ENCODE measurements around the gene AATF. TPM values are rescaled to one million over a fixed set of nuclear protein-coding genes. Genes with fewer than 3 reads are reported as not detected.

The AATF gene
- total and polyA plus RNA-seq, 2 donors: 33.5 to 66.3 TPM

DNA sequence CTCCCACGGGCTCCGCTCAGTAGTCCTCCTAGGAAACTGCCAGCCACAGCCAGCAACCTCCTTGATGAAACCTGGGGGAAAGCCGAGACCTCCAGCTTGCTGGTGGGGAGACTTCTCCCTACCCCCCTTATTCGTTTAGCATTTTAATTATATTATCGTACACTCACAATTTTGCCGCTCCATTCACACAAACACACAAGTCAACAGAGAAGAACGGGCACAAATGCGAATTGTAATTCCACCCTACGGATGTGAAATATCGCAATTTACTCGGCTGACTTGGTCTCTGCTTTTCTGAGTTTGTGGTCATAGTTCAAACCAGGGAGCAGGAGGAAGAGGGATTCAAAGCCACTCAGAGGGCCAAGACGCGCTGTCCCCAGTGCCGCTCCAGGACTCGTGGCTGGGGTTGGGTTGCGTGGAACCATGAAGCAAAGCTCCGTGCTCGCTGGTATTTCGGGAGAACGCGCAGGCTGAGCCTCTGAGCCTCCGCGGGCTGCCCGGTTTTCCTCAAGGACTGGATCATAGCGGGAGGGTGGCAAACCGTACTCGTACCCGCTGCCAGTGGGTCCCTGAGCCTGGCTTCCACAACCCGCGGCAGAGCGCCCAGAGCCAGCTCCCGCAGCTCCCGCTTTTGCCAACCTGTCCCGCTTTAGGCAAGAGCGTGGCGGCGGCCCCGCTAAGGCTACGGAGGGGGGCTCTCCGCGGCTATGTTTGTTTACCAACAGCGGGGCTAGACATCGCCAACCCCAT, 9.5 kb upstream of the AATF start:
- Histone ChIP-seq H3K27ac (ENCODE audit: low read depth in 1 of 2, low read length in 1 of 2) (no peak overlapping the region), H3K27me3 (ENCODE audit: control insufficient read depth in 2 of 2, insufficient read depth in 1 of 2, low read length in 1 of 2) (peaks cover 83 to 100% of the 10 kb centered on the region in 2 donors), H3K4me1 (ENCODE audit: control insufficient read depth in 2 of 2, insufficient read depth in 2 of 2, low read length in 2 of 2) (peaks cover 5 to 48% of the 10 kb centered on the region in 2 donors), H3K4me3 (ENCODE audit: low read length in 2 of 2) (no peak overlapping the region), H3K9me3 (ENCODE audit: control insufficient read depth in 2 of 2, insufficient read depth in 1 of 2, low read length in 1 of 2) (peaks cover 0 to 29% of the 10 kb centered on the region in 2 donors), H3K36me3 (ENCODE audit: control insufficient read depth in 2 of 2, insufficient read depth in 2 of 2, low read length in 1 of 2) (no peaks in the 10 kb centered on the region)
- 10% methylated on average over 43 of the region's 43 CpGs for WGBS
- DNase-seq (ENCODE audit: low read depth in 6 of 9, low spot score in 9 of 9): peak in 1 of 9 donors; percentile 37

DNA sequence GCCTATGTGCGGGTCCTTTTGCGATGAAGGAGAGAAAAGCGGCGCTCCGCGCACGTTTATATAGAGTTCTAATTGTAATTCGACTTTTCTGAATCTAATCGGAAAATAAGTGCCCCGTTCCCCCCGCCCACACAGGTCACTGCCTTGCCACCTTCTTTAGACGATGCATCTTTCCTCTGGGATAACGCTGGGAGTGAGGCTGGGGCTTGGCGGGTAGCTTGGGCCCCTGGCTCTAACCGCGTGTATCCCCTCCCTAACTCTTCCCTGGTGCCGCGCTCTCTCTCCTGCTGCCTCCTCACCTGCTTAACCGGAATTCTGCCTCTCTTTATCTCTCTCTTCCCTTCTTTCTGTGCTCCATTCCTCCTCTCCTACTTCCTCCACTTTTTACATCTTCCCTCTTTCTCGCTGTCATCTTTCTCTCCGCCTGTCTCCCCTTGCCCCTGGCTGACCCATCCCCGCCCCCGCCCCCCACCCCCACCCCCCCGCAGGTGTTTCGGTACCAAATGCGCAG, 8.9 kb upstream of the AATF start:
- Histone ChIP-seq H3K4me1 (ENCODE audit: control insufficient read depth in 2 of 2, insufficient read depth in 2 of 2, low read length in 2 of 2) (peaks cover 5 to 42% of the 10 kb centered on the region in 2 donors), H3K36me3 (ENCODE audit: control insufficient read depth in 2 of 2, insufficient read depth in 2 of 2, low read length in 1 of 2) (no peaks in the 10 kb centered on the region), H3K4me3 (ENCODE audit: low read length in 2 of 2) (no peak overlapping the region), H3K9me3 (ENCODE audit: control insufficient read depth in 2 of 2, insufficient read depth in 1 of 2, low read length in 1 of 2) (peaks cover 0 to 27% of the 10 kb centered on the region in 2 donors), H3K27ac (ENCODE audit: low read depth in 1 of 2, low read length in 1 of 2) (no peak overlapping the region), H3K27me3 (ENCODE audit: control insufficient read depth in 2 of 2, insufficient read depth in 1 of 2, low read length in 1 of 2) (peaks cover 82 to 100% of the 10 kb centered on the region in 2 donors)
- WGBS: 8% methylated on average over 26 of the region's 26 CpGs
- DNase-seq (ENCODE audit: low read depth in 6 of 9, low spot score in 9 of 9): peak in 1 of 9 donors; percentile 14

DNA sequence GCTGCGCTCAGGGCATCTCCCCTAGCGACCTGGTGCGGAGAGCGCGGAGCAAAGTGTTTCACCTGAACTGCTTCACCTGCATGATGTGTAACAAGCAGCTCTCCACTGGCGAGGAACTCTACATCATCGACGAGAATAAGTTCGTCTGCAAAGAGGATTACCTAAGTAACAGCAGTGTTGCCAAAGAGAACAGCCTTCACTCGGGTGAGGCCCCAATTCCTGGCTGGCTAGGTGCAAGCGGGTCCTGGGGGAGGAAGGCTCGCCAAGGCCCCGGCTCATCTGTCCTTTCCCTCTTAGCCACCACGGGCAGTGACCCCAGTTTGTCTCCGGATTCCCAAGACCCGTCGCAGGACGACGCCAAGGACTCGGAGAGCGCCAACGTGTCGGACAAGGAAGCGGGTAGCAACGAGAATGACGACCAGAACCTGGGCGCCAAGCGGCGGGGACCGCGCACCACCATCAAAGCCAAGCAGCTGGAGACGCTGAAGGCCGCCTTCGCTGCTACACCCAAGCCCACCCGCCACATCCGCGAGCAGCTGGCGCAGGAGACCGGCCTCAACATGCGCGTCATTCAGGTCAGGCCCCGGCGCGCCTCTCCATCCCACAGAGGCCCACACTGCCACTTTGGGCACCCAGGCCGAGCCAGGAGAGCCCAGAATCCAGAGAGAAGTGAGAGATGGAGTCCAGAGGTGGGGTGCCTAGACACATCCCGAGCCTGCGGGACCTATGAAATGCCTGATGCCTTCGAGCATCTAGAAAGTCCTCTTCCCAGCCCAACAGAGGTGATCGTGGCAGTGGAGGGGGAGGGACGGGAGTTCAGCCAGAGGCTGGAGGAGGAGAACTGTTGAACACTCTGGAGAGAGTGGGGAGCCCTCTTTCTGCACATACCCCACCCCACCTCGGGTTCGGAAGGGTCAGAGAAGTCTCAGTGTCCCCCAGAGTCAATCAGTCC, 8.2 kb upstream of the AATF start:
- Histone ChIP-seq H3K9me3 (ENCODE audit: control insufficient read depth in 2 of 2, insufficient read depth in 1 of 2, low read length in 1 of 2) (peaks cover 0 to 21% of the 10 kb centered on the region in 2 donors), H3K4me1 (ENCODE audit: control insufficient read depth in 2 of 2, insufficient read depth in 2 of 2, low read length in 2 of 2) (peaks cover 5 to 34% of the 10 kb centered on the region in 2 donors), H3K27me3 (ENCODE audit: control insufficient read depth in 2 of 2, insufficient read depth in 1 of 2, low read length in 1 of 2) (peaks cover 78 to 100% of the 10 kb centered on the region in 2 donors), H3K36me3 (ENCODE audit: control insufficient read depth in 2 of 2, insufficient read depth in 2 of 2, low read length in 1 of 2) (no peaks in the 10 kb centered on the region), H3K4me3 (ENCODE audit: low read length in 2 of 2) (no peak overlapping the region), H3K27ac (ENCODE audit: low read depth in 1 of 2, low read length in 1 of 2) (no peak overlapping the region)
- 10% methylated on average over 52 of the region's 52 CpGs for WGBS
- DNase-seq (ENCODE audit: low read depth in 6 of 9, low spot score in 9 of 9): peak in 1 of 9 donors; percentile 29

DNA sequence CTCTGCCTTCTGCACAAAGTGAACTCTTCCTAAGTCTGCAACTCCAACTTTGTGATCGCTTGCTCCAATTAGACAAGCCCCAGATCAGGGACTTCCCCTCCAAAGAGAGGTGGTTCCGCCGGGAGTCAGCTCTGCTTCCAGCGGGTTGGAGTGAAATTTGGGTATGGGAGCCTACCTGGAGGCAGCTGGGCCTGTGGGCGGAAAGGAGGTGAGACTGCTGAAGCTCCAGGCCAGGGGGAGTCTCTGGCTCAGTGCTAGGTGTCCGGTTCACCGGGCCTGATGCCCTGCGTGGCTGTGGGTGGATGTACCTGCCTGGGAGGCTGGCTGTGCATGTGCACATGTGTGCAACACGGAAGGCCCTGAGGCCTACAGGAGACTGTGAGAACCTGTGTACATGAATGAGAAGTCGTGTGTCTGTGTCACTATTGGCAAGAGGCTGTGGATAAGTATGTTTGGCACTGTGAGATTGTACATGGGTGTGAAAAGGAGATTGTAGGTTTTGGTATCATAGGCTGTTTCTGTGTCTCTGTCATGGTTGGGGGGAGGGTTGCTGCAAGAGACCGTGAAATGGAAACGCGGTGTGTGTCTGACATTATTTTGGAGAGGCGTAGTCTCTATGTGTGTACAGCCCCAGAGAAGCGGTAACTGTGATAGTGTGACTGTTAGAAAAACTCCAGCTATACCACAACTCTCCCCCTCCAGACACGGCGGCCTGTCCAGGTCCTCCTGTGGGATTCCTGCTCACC, 7.3 kb upstream of the AATF start:
- H3K27ac ChIP-seq (ENCODE audit: low read depth in 1 of 2, low read length in 1 of 2): no peak overlapping the region
- H3K27me3 ChIP-seq (ENCODE audit: control insufficient read depth in 2 of 2, insufficient read depth in 1 of 2, low read length in 1 of 2): peaks cover 84 to 100% of the 10 kb centered on the region in 2 donors
- DNase-seq (ENCODE audit: low read depth in 6 of 9, low spot score in 9 of 9): no peak
- WGBS: 22% methylated on average over 17 of the region's 17 CpGs
- H3K9me3 ChIP-seq (ENCODE audit: control insufficient read depth in 2 of 2, insufficient read depth in 1 of 2, low read length in 1 of 2): peaks cover 0 to 26% of the 10 kb centered on the region in 2 donors
- H3K36me3 ChIP-seq (ENCODE audit: control insufficient read depth in 2 of 2, insufficient read depth in 2 of 2, low read length in 1 of 2): no peaks in the 10 kb centered on the region
- peaks cover 3 to 27% of the 10 kb centered on the region in 2 donors for H3K4me1 ChIP-seq (ENCODE audit: control insufficient read depth in 2 of 2, insufficient read depth in 2 of 2, low read length in 2 of 2)
- H3K4me3 ChIP-seq (ENCODE audit: low read length in 2 of 2): no peak overlapping the region

DNA sequence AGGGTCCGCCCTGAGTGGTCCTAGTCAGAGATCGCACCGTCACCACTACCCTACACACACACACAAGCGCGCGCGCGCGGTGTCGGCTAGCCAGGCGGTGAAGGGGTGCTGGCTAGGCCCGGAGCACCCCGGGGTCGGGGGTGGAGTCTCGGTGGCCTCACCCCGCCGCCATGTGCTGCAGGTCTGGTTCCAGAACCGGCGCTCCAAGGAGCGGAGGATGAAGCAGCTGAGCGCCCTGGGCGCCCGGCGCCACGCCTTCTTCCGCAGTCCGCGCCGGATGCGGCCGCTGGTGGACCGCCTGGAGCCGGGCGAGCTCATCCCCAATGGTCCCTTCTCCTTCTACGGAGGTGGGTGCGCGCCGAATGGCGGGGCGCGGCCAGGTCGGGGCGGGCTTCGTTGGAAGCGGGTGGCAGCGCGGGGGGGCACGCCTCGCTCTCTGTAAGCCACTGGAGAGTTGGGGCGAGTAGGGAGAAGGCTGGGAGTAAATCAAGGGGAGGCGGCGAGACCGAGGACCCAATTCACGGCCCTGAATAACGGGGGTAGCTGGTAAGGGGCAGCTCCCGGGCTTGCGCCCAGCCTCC, 6.6 kb upstream of the AATF start:
- peaks cover 2 to 21% of the 10 kb centered on the region in 2 donors for H3K4me1 ChIP-seq (ENCODE audit: control insufficient read depth in 2 of 2, insufficient read depth in 2 of 2, low read length in 2 of 2)
- no peaks in the 10 kb centered on the region for H3K36me3 ChIP-seq (ENCODE audit: control insufficient read depth in 2 of 2, insufficient read depth in 2 of 2, low read length in 1 of 2)
- peaks cover 0 to 24% of the 10 kb centered on the region in 2 donors for H3K9me3 ChIP-seq (ENCODE audit: control insufficient read depth in 2 of 2, insufficient read depth in 1 of 2, low read length in 1 of 2)
- DNase-seq (ENCODE audit: low read depth in 6 of 9, low spot score in 9 of 9): no peak
- H3K4me3 ChIP-seq (ENCODE audit: low read length in 2 of 2): no peak overlapping the region
- WGBS: 8% methylated on average over 57 of the region's 57 CpGs
- no peak overlapping the region for H3K27ac ChIP-seq (ENCODE audit: low read depth in 1 of 2, low read length in 1 of 2)
- H3K27me3 ChIP-seq (ENCODE audit: control insufficient read depth in 2 of 2, insufficient read depth in 1 of 2, low read length in 1 of 2): peaks cover 84 to 100% of the 10 kb centered on the region in 2 donors

DNA sequence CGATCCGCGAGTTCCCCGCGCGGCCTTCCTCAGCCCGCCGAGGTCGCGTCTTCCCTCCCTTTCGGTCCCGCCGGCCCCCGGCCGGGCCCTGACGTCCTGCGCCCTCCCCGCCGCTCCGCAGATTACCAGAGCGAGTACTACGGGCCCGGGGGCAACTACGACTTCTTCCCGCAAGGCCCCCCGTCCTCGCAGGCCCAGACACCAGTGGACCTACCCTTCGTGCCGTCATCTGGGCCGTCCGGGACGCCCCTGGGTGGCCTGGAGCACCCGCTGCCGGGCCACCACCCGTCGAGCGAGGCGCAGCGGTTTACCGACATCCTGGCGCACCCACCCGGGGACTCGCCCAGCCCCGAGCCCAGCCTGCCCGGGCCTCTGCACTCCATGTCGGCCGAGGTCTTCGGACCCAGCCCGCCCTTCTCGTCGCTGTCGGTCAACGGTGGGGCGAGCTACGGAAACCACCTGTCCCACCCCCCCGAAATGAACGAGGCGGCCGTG, 6.1 kb upstream of the AATF start:
- Histone ChIP-seq H3K27ac (ENCODE audit: low read depth in 1 of 2, low read length in 1 of 2) (no peak overlapping the region), H3K27me3 (ENCODE audit: control insufficient read depth in 2 of 2, insufficient read depth in 1 of 2, low read length in 1 of 2) (peaks cover 89 to 100% of the 10 kb centered on the region in 2 donors), H3K4me1 (ENCODE audit: control insufficient read depth in 2 of 2, insufficient read depth in 2 of 2, low read length in 2 of 2) (peaks cover 2 to 16% of the 10 kb centered on the region in 2 donors), H3K9me3 (ENCODE audit: control insufficient read depth in 2 of 2, insufficient read depth in 1 of 2, low read length in 1 of 2) (peaks cover 0 to 23% of the 10 kb centered on the region in 2 donors), H3K4me3 (ENCODE audit: low read length in 2 of 2) (no peak overlapping the region), H3K36me3 (ENCODE audit: control insufficient read depth in 2 of 2, insufficient read depth in 2 of 2, low read length in 1 of 2) (no peaks in the 10 kb centered on the region)
- DNase-seq (ENCODE audit: low read depth in 6 of 9, low spot score in 9 of 9): peak in 1 of 9 donors; percentile 21
- 5% methylated on average over 59 of the region's 59 CpGs for WGBS

DNA sequence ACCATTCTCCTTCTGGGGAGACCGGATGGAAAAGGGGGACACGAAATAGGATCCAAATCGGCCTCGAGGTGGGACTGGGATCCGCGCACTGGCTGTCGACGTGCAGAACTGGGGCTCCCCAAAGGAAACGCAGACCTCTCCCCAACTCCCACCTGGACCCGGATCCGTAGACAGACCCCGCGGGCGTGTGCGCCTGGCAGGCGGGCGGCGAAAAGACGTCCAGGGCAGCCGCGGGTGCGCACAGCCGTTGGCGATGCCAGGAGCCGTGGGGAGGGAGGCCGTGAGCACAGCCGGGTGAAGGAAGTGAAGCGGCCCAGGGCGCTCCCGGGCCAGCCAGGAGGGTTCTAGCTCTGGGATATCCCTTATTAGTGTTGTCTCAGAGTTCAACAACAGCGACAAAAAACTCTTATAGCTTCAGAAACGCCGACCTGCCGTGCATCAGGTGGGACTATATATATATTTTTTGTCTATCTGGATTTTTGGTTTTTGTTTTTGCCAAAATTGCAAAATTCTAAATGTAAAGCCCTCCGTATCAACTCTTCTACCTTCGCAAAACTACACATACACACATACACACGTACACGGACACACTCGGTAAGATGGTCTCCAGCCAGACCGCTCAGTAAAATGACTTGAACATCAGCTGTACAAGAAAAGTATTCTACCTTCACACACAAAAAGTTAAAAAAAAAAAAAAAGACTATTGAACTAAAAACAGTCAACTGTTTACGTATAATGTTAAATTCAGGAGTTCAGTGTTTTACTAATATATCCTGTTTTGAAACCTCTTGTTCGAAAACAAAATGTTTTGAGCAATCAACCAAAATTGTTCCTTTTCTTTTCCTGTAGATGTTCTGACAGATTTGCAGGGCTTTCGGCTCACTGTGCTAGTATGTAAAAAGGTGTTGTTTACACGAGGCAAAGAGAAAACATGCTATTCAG, 5.2 kb upstream of the AATF start:
- Histone ChIP-seq H3K9me3 (ENCODE audit: control insufficient read depth in 2 of 2, insufficient read depth in 1 of 2, low read length in 1 of 2) (peaks cover 0 to 22% of the 10 kb centered on the region in 2 donors), H3K36me3 (ENCODE audit: control insufficient read depth in 2 of 2, insufficient read depth in 2 of 2, low read length in 1 of 2) (no peaks in the 10 kb centered on the region), H3K27me3 (ENCODE audit: control insufficient read depth in 2 of 2, insufficient read depth in 1 of 2, low read length in 1 of 2) (peaks cover 87 to 100% of the 10 kb centered on the region in 2 donors), H3K27ac (ENCODE audit: low read depth in 1 of 2, low read length in 1 of 2) (no peak overlapping the region), H3K4me1 (ENCODE audit: control insufficient read depth in 2 of 2, insufficient read depth in 2 of 2, low read length in 2 of 2) (peaks cover 9 to 14% of the 10 kb centered on the region in 2 donors), H3K4me3 (ENCODE audit: low read length in 2 of 2) (no peak overlapping the region)
- WGBS: 14% methylated on average over 44 of the region's 44 CpGs
- DNase-seq (ENCODE audit: low read depth in 6 of 9, low spot score in 9 of 9): peak in 1 of 9 donors; percentile 35

All from thymus (tissue), 11 donors.